Measurements from ENCODE around the gene UBP1. TPM values are rescaled to one million over a fixed set of nuclear protein-coding genes. Genes with fewer than 3 reads are reported as not detected.

UBP1 gene, protein sequence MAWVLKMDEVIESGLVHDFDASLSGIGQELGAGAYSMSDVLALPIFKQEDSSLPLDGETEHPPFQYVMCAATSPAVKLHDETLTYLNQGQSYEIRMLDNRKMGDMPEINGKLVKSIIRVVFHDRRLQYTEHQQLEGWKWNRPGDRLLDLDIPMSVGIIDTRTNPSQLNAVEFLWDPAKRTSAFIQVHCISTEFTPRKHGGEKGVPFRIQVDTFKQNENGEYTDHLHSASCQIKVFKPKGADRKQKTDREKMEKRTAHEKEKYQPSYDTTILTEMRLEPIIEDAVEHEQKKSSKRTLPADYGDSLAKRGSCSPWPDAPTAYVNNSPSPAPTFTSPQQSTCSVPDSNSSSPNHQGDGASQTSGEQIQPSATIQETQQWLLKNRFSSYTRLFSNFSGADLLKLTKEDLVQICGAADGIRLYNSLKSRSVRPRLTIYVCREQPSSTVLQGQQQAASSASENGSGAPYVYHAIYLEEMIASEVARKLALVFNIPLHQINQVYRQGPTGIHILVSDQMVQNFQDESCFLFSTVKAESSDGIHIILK
- total RNA-seq, result 10 to 100 TPM; 35.0 to 59.5 (median 46.4) TPM

DNA sequence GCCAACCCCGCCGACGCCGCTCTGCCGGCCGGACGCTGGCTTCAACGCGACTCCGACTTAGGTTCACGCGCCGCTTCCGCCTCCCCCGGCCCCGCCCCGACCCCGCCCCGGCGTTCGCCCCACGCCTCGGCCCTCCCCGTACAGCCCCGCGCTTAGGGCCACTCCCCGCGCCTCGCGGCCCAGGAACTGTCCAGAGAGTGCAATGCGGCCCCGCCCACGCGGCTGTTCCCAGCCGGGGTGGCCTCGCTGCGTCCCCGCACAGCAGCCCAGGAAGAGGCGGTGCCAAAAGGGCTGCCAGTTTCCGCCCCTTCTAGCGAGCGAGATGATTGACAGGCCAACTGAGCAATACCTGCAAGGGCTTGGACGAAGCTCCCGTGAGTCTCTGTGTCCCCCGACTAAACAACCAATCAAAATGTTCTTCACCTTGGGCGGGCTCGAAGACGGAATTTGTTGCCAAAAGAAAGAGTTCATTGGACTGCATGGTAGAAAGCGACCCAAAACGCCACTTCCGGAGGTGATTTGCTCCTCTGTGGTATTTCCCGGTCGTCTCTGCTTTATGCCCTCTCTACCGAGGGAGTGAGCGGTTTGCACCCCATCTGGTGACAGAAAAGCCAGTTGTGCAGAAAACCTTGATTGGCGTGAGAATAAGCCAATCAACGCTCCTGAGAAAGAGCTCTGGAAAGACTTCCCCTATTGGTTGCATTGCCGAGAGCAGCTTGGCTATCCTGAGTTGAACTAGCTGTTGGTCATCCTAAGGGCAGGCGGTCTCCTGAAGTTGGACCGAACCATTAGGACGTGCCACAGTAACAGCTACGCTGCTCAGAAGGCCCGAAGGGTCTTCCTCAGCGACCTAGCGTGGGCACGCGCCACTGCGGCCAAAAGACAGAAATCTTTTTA lies at the start of gene UBP1:
UBP1 (minus strand) TSS at position 78 of the 897 bp plus-strand sequence. CDS start 557 bp downstream, outside the sequence.
- H3K9me3 ChIP-seq, result no peaks in the 10 kb centered on the region
- DNase-seq, result peak; percentile 99
- peak in 3 of 4 donors; percentile 44 to 81 (median 80) for TF ChIP-seq POLR2A (IDR thresholded peaks at IDR 0.05)
- TF ChIP-seq, protein P1, sequence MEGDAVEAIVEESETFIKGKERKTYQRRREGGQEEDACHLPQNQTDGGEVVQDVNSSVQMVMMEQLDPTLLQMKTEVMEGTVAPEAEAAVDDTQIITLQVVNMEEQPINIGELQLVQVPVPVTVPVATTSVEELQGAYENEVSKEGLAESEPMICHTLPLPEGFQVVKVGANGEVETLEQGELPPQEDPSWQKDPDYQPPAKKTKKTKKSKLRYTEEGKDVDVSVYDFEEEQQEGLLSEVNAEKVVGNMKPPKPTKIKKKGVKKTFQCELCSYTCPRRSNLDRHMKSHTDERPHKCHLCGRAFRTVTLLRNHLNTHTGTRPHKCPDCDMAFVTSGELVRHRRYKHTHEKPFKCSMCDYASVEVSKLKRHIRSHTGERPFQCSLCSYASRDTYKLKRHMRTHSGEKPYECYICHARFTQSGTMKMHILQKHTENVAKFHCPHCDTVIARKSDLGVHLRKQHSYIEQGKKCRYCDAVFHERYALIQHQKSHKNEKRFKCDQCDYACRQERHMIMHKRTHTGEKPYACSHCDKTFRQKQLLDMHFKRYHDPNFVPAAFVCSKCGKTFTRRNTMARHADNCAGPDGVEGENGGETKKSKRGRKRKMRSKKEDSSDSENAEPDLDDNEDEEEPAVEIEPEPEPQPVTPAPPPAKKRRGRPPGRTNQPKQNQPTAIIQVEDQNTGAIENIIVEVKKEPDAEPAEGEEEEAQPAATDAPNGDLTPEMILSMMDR (IDR thresholded peaks at IDR 0.05), result peak in 2 of 6 experiments; percentile 9 to 11
- intact Hi-C loops (cut with DNase I), result no loop called here
- no peaks in the 10 kb centered on the region for H3K36me3 ChIP-seq
- H3K4me1 ChIP-seq, result peaks cover 17 to 45% (median 27%) of the 10 kb centered on the region in 3 donors
- H3K27me3 ChIP-seq, result no peaks in the 10 kb centered on the region
- peak within 1 kb of the TSS; percentile 97 to 99 (median 98) for H3K27ac ChIP-seq
- peak within 1 kb of the TSS; percentile 88 to 96 (median 93) for H3K4me3 ChIP-seq
- 0 to 2% methylated on average over 12 to 19 of the region's 68 CpGs for WGBS, 2 donors

DNA sequence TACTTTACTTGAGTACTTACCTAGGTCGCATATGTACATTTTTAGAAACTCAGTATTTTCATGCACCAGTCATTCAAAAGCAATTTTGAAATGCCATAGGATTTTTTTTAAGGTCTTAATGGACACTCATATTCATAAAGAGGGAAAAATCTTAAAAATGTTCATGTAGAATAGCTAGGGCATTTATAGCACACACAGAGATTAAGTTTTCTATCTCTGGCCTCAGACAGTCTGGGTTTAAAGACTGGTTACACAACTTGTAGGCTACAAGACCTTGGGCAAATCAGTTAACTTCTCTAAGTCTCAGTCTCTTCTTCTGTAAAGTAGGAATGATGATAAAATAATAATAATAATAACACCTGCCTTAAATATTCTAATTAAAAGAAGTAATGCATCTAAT lies 48.5 kb upstream of the UBP1 start:
- no peak for DNase-seq
- no peak for TF ChIP-seq POLR2A (IDR thresholded peaks at IDR 0.05)
- TF ChIP-seq, protein P1 (IDR thresholded peaks at IDR 0.05), result no peak
- H3K9me3 ChIP-seq, result no peaks in the 10 kb centered on the region
- no peak overlapping the region for H3K4me3 ChIP-seq
- intact Hi-C loops (cut with DNase I), result no loop called here
- no peak overlapping the region for H3K27ac ChIP-seq
- WGBS, 2 donors, result 77 to 80% methylated on average over 1 of the region's 1 CpG
- no peaks in the 10 kb centered on the region for H3K27me3 ChIP-seq
- no peaks in the 10 kb centered on the region for H3K36me3 ChIP-seq
- no peaks in the 10 kb centered on the region for H3K4me1 ChIP-seq

DNA sequence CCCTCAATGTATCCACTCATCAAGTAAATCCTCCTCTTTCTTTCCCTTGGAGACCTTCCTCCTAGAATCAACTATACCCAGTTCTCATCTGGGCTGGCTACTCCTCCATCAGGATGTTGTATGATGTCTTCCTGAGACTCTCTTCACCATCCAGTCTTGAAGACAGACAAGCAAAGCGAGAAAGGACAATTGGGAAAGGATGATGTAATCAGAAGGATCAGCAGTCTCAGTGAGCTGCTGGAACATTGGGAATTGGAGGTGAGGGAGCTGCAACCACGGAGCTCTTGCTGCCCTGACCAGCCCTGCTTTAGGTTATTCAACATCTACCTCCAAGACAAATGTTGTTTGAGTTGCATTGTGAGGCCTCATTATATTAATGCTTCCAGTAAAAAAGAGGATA lies 48.0 kb upstream of the UBP1 start:
- H3K27ac ChIP-seq, result no peak overlapping the region
- no peaks in the 10 kb centered on the region for H3K9me3 ChIP-seq
- no peak for TF ChIP-seq POLR2A (IDR thresholded peaks at IDR 0.05)
- TF ChIP-seq, protein P1 (IDR thresholded peaks at IDR 0.05), result no peak
- no peak for DNase-seq
- no peaks in the 10 kb centered on the region for H3K27me3 ChIP-seq
- no peak overlapping the region for H3K4me3 ChIP-seq
- H3K36me3 ChIP-seq, result no peaks in the 10 kb centered on the region
- no peaks in the 10 kb centered on the region for H3K4me1 ChIP-seq
- intact Hi-C loops (cut with DNase I), result no loop called here
- 90 to 92% methylated on average over 2 of the region's 2 CpGs for WGBS, 2 donors

DNA sequence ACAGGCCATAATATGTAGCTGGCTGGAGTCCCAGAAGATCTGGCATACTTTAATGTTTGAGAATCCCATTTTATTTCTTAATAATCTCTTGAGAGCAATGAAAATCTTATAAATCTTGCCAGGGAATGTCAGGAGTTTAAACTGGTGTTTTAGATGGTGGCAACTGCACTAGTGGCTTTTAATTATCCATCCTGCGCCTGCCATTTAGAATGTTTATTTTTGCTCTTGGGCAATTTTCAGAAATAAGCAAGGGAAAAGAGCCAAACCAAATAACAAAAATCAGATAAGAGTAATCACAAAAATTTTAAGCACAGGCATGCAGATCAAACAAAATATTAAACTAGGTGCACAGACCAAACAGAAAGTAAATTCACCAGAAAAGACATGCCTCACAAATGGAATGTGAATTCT lies 41.9 kb upstream of the UBP1 start:
- Histone ChIP-seq H3K36me3 (no peaks in the 10 kb centered on the region), H3K9me3 (no peaks in the 10 kb centered on the region), H3K4me3 (no peak overlapping the region), H3K27me3 (no peaks in the 10 kb centered on the region), H3K4me1 (peaks cover 0 to 14% (median 0%) of the 10 kb centered on the region in 3 donors), H3K27ac (no peak overlapping the region)
- DNase-seq, result no peak
- WGBS, 2 donors, result 21 to 43% methylated on average over 1 of the region's 1 CpG
- no peak for TF ChIP-seq POLR2A (IDR thresholded peaks at IDR 0.05)
- TF ChIP-seq, protein P1 (IDR thresholded peaks at IDR 0.05), result no peak
- intact Hi-C loops (cut with DNase I), result no loop called here
